Body of pancreas (tissue), 4 donors: ENCODE results near the gene GAD1. TPM values are rescaled to one million over a fixed set of nuclear protein-coding genes. Genes with fewer than 3 reads are reported as not detected.

ENCODE experiments used
- ATAC-seq: fragments of 150-250 bp; one replicate; pipeline ENCODE4 v1.9.1; 2016
- DNase-seq, 4 donors: peaks; one replicate each; pipeline ENCODE4 v3.0.0-alpha.2; 2019
- H3K27ac ChIP-seq, 4 donors: fragments of 200-600 bp; sonication (generic); 1 replicate in 3 of 4; 2 replicates in 1 of 4; pipeline versions ENCODE4 v1.5.1 to v1.6.1; 2016 to 2019; ENCODE audit warnings: mild to moderate bottlenecking in 1 of 4, mixed read lengths in 1 of 4, moderate library complexity in 1 of 4
- H3K27me3 ChIP-seq, 2 donors: fragments of 200-600 bp; sonication (generic); one replicate each; pipeline ENCODE4 v1.6.0; 2016; ENCODE audit warnings: mild to moderate bottlenecking in 1 of 2
- H3K36me3 ChIP-seq, 2 donors: fragments of 200-600 bp; sonication (generic); replicated peaks in 1 of 2; 2 replicates each; pipeline ENCODE4 v1.5.1; 2016; ENCODE audit warnings: low read depth in 2 of 2; ENCODE audit not compliant: insufficient read depth in 1 of 2
- H3K4me1 ChIP-seq: fragments of 200-600 bp; sonication (generic); one replicate; pipeline ENCODE4 v1.6.0; 2016
- H3K4me3 ChIP-seq, 2 donors: fragments of 200-600 bp; sonication (generic); 1 replicate in 1 of 2; 2 replicates in 1 of 2; pipeline ENCODE4 v1.5.1; 2016 to 2019
- H3K9me3 ChIP-seq, 3 donors: fragments of 200-600 bp; sonication (generic); 1 replicate in 2 of 3; 2 replicates in 1 of 3; pipeline ENCODE4 v1.5.1; 2016
- POLR2A ChIP-seq, 3 donors: fragments of 450-650 bp; IDR thresholded peaks; one replicate each; pipeline ENCODE4 v1.6.1; 2016; ENCODE audit warnings: antibody characterized with exemption in 3 of 3, mild to moderate bottlenecking in 2 of 3
- WGBS, 2 donors: methylation state at CpG; one replicate each; pipeline ENCODE4 v1.1.5; 2017; 5-methylcytosine and 5-hydroxymethylcytosine counted together
- intact Hi-C: fragments of 100-400 bp; cut with DNase I; formaldehyde crosslinking; loops from one replicate; pipeline ENCODE4 v1.15.1; 2023
- total RNA-seq, 2 donors: library from RNA; depleted of rRNA; stranded (reverse); fragments of >200 nt; gene quantifications; one replicate each; pipeline ENCODE4 v1.1.0, GENCODE V29; 2016
- TF ChIP-seq, protein P1 (sequence below), 7 experiments: fragments of 450-650 bp in 4 of 7; fragments of 200-600 bp in 3 of 7; sonication (generic) in 3 of 7; IDR thresholded peaks; one replicate each; pipeline ENCODE4 v1.5.1; 2016 to 2019; ENCODE audit warnings: antibody characterized with exemption in 7 of 7

The GAD1 gene
- total RNA-seq, 2 donors from 2014 or later, result not detected

DNA sequence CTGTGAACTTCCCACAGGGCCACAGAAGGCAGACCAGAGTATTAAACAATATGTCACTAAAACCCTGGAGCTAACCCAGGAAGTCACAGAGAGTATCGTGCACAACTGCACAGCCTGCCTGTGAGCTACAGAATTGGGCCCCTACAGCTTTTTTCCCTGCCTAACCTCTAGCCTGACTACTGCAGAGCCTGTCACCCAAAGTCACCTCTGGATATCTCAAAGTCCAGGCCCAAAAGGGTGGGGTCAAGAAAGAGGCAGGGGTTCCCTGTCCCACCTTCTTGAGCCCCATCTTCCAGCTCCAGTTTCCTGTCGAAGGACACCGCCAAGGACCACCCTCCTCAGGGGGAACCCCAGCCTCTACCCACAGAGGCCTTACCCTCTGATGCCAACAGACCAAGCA lies 13.5 kb downstream of the GAD1 start:
- WGBS, 2 donors, result 79 to 84% methylated on average over 3 of the region's 3 CpGs
- H3K4me3 ChIP-seq, result no peak overlapping the region
- H3K36me3 ChIP-seq, result no peaks in the 10 kb centered on the region
- H3K27me3 ChIP-seq, result no peaks in the 10 kb centered on the region
- TF ChIP-seq, protein P1, sequence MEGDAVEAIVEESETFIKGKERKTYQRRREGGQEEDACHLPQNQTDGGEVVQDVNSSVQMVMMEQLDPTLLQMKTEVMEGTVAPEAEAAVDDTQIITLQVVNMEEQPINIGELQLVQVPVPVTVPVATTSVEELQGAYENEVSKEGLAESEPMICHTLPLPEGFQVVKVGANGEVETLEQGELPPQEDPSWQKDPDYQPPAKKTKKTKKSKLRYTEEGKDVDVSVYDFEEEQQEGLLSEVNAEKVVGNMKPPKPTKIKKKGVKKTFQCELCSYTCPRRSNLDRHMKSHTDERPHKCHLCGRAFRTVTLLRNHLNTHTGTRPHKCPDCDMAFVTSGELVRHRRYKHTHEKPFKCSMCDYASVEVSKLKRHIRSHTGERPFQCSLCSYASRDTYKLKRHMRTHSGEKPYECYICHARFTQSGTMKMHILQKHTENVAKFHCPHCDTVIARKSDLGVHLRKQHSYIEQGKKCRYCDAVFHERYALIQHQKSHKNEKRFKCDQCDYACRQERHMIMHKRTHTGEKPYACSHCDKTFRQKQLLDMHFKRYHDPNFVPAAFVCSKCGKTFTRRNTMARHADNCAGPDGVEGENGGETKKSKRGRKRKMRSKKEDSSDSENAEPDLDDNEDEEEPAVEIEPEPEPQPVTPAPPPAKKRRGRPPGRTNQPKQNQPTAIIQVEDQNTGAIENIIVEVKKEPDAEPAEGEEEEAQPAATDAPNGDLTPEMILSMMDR (IDR thresholded peaks at IDR 0.05), result no peak
- no peak for TF ChIP-seq POLR2A (IDR thresholded peaks at IDR 0.05)
- intact Hi-C loops, result no loop called here
- no peak for DNase-seq
- H3K9me3 ChIP-seq, result no peaks in the 10 kb centered on the region
- ATAC-seq, result no peak
- H3K4me1 ChIP-seq, result no peaks in the 10 kb centered on the region
- no peak overlapping the region for H3K27ac ChIP-seq

DNA sequence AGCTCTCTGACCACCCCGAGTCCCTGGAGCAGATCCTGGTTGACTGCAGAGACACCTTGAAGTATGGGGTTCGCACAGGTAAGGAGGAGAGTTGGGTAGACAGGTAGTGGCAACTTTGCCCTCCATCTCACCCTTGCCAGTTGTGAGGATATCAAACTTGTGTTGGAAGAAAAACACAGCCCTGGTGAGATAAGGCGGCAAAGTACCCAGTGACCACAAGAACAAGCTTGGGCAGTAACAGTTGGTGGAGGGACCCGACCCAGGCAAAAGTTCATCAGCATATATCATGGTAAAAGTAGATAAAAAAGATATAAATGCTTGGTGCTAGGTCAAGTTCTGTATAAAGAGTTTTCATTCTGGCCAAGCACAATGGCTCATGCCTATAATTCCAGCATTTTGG lies 14.4 kb downstream of the GAD1 start:
- intact Hi-C loops, result no loop called here
- no peaks in the 10 kb centered on the region for H3K27me3 ChIP-seq
- WGBS, 2 donors, result 87 to 93% methylated on average over 3 to 4 of the region's 4 CpGs
- no peak for TF ChIP-seq POLR2A (IDR thresholded peaks at IDR 0.05)
- TF ChIP-seq, protein P1 (IDR thresholded peaks at IDR 0.05), result no peak
- no peaks in the 10 kb centered on the region for H3K4me1 ChIP-seq
- no peak overlapping the region for H3K27ac ChIP-seq
- no peak for ATAC-seq
- no peaks in the 10 kb centered on the region for H3K9me3 ChIP-seq
- no peak for DNase-seq
- no peaks in the 10 kb centered on the region for H3K36me3 ChIP-seq
- H3K4me3 ChIP-seq, result no peak overlapping the region

DNA sequence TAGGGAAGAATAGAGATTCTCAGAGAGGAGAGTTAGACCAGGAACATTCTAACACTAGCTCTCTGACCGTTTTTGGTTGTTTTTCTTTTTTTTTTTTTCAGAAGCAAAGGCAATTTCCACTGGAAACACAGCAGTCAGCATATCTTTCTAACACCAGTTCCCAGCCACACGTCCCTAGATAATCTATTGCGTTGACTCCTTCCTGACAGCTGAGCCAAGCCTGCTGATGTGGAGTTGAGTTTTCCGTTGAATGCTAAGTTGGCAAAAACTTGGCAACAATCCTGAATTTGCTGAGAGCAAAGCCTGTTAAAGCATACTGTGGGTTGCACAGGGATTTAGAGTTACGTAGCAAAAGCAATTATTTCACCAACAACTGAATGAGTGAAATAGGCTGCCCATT lies 19.3 kb downstream of the GAD1 start:
- Histone ChIP-seq H3K4me1 (no peaks in the 10 kb centered on the region), H3K27ac (no peak overlapping the region), H3K36me3 (no peaks in the 10 kb centered on the region), H3K9me3 (no peaks in the 10 kb centered on the region), H3K27me3 (no peaks in the 10 kb centered on the region), H3K4me3 (no peak overlapping the region)
- WGBS, 2 donors, result 32 to 52% methylated on average over 5 of the region's 5 CpGs
- DNase-seq (no peak), ATAC-seq (no peak)
- intact Hi-C loops, result no loop called here
- no peak for TF ChIP-seq POLR2A (IDR thresholded peaks at IDR 0.05)
- TF ChIP-seq, protein P1 (IDR thresholded peaks at IDR 0.05), result no peak

DNA sequence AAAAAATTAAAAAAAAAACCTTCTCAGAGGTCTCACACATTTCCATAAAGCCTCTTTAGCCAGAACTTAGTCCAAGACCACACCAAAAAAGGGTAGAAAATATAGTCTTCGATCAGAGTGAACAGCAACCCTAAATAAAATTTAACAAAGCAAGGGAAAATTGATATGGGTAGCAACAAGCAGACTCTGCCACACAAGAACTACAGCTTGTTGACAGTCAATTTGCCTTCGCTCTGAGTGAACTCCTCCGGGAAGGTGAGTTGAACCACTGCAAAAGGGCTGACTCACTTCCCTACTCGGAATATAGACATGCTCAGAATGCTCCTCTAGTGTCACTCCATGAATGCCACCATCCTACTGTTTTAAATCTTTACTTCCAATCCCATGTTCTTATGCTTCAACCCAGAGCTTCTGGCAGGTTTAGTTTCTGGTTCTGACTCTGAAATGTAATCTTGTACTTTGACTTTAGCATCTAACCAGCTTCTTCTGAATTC lies 24.1 kb downstream of the GAD1 start:
- no peak overlapping the region for H3K4me3 ChIP-seq
- H3K36me3 ChIP-seq, result no peaks in the 10 kb centered on the region
- no peak for ATAC-seq
- no peak overlapping the region for H3K27ac ChIP-seq
- WGBS, 2 donors, result 70 to 73% methylated on average over 4 of the region's 4 CpGs
- TF ChIP-seq, protein P1 (IDR thresholded peaks at IDR 0.05), result no peak
- TF ChIP-seq POLR2A (IDR thresholded peaks at IDR 0.05), result no peak
- no peak for DNase-seq
- no peaks in the 10 kb centered on the region for H3K9me3 ChIP-seq
- H3K4me1 ChIP-seq, result no peaks in the 10 kb centered on the region
- intact Hi-C loops, result no loop called here
- no peaks in the 10 kb centered on the region for H3K27me3 ChIP-seq

DNA sequence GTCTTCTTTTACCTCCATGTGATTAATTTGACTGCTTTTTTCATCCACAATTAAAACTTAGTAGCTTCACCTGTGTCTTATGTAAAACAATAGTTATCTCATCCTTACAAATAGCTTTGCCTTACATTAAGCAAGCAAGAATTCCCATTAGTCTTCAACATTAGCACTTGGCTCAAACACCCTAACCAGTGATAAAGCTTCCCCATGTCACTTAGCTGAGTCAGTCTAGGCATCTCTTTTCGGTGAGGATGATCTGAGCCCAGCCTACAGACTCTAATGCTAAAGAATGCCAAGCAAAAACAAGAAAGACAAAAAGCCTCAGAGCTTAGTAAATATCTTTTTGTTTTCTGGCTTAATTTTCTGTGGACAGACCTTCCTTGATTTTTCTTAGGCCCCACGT lies 26.1 kb downstream of the GAD1 start:
- H3K4me3 ChIP-seq, result no peak overlapping the region
- intact Hi-C loops, result no loop called here
- TF ChIP-seq, protein P1 (IDR thresholded peaks at IDR 0.05), result no peak
- TF ChIP-seq POLR2A (IDR thresholded peaks at IDR 0.05), result no peak
- H3K27me3 ChIP-seq, result no peaks in the 10 kb centered on the region
- H3K36me3 ChIP-seq, result no peaks in the 10 kb centered on the region
- 86 to 89% methylated on average over 2 of the region's 2 CpGs for WGBS, 2 donors
- no peak for DNase-seq
- no peaks in the 10 kb centered on the region for H3K9me3 ChIP-seq
- ATAC-seq, result no peak
- no peaks in the 10 kb centered on the region for H3K4me1 ChIP-seq
- H3K27ac ChIP-seq, result no peak overlapping the region
